ENCODE measurements around the gene C2orf81. TPM values are rescaled to one million over a fixed set of nuclear protein-coding genes. Genes with fewer than 3 reads are reported as not detected.
A peak's percentile ranks its signal among the peaks of the same experiment; 100 is the strongest.
"Not testable (repeated sequence)": the region's sequence is repeated elsewhere in the genome, so short reads cannot be mapped to it uniquely, and the experiment has no call there.

Gene C2orf81
- total RNA-seq (under 1 TPM; 0.15 to 0.46 (median 0.39) TPM), polyA plus RNA-seq (under 1 TPM; 0.06 to 0.34 (median 0.23) TPM)
- long read RNA-seq, donor 1 = 0 reads
- long read RNA-seq, donor 2 = 0 reads

- no peak for TF ChIP-seq CTCF (IDR thresholded peaks at IDR 0.05)
- DNase-seq (peak; percentile 90 to 91), ATAC-seq (peak; percentile 73 to 91 (median 82))
- intact Hi-C loops (cut with DNase I) = no loop called here
- Histone ChIP-seq H3K4me1 (no peaks in the 10 kb centered on the region), H3K9me3 (no peaks in the 10 kb centered on the region), H3K4me3 (peak within 1 kb of the TSS; percentile 65), H3K27ac (no peak within 1 kb of the TSS), H3K27me3 (ENCODE audit: insufficient read depth in 3 of 3, low read length in 2 of 3) (peaks cover 0 to 39% (median 4%) of the 10 kb centered on the region in 3 donors), H3K36me3 (ENCODE audit: insufficient read depth in 1 of 2, low read depth in 1 of 2) (no peaks in the 10 kb centered on the region)
- WGBS, 3 donors = 1% methylated on average over 52 to 57 of the region's 57 CpGs
Measured at GRCh38 chr2:74421221-74421870, at the start of gene C2orf81, which contains the start of gene WDR54. Gene C2orf81 (minus strand): TSS chr2:74421619. CDS start chr2:74421560, 59 bp downstream. Gene WDR54 (plus strand): TSS chr2:74421730. CDS start chr2:74422154, 424 bp downstream.

- peak overlapping the region; percentile 99 for H3K4me3 ChIP-seq
- H3K9me3 ChIP-seq; H3K27ac ChIP-seq; H3K27me3 ChIP-seq (ENCODE audit: insufficient read depth in 3 of 3, low read length in 2 of 3); DNase-seq; intact Hi-C loops (cut with DNase I); ATAC-seq: not testable (repeated sequence)
- peaks cover 0 to 30% of the 10 kb centered on the region in 2 donors for H3K36me3 ChIP-seq (ENCODE audit: insufficient read depth in 1 of 2, low read depth in 1 of 2)
- H3K4me1 ChIP-seq = peaks cover 22% of the 10 kb centered on the region
- 89 to 94% (median 91%) methylated on average over 12 of the region's 12 CpGs for WGBS, 3 donors
Measured at GRCh38 chr2:74470742-74471141, 49.3 kb upstream of the C2orf81 start.

- no peaks in the 10 kb centered on the region for H3K9me3 ChIP-seq
- H3K36me3 ChIP-seq (ENCODE audit: insufficient read depth in 1 of 2, low read depth in 1 of 2) = peaks cover 3 to 26% of the 10 kb centered on the region in 2 donors
- H3K27ac ChIP-seq = peak overlapping the region; percentile 84
- WGBS, 3 donors = 4 to 9% (median 5%) methylated on average over 13 of the region's 13 CpGs
- TF ChIP-seq CTCF (IDR thresholded peaks at IDR 0.05) = no peak
- H3K27me3 ChIP-seq (ENCODE audit: insufficient read depth in 3 of 3, low read length in 2 of 3) = no peaks in the 10 kb centered on the region
- peaks cover 15% of the 10 kb centered on the region for H3K4me1 ChIP-seq
- H3K4me3 ChIP-seq = peak overlapping the region; percentile 83
- DNase-seq = no peak
- ATAC-seq = peak in 2 of 4 donors; percentile 1 to 4
- intact Hi-C loops (cut with DNase I) = loop anchor here in 1 of 2 donors (10.0 kb wide), 1 partner anchor 730 kb away; the partner anchor contains the start of gene TPRKB
Measured at GRCh38 chr2:74464406-74464805, 43.0 kb upstream of the C2orf81 start.

GRCh38 chr2:74462786-74463105, 41.3 kb upstream of the C2orf81 start:
- intact Hi-C loops (cut with DNase I) = loop anchor here in 1 of 2 donors (10.0 kb wide), 1 partner anchor 728 kb away; the partner anchor contains the start of gene TPRKB
- 71 to 83% (median 76%) methylated on average over 4 of the region's 4 CpGs for WGBS, 3 donors

More at GRCh38 chr2:74462786-74463105, 41.3 kb upstream of the C2orf81 start:
- Histone ChIP-seq H3K4me3 (no peak overlapping the region), H3K36me3 (ENCODE audit: insufficient read depth in 1 of 2, low read depth in 1 of 2) (peaks cover 3 to 26% of the 10 kb centered on the region in 2 donors), H3K27ac (no peak overlapping the region), H3K4me1 (peaks cover 22% of the 10 kb centered on the region), H3K27me3 (ENCODE audit: insufficient read depth in 3 of 3, low read length in 2 of 3) (no peaks in the 10 kb centered on the region), H3K9me3 (no peaks in the 10 kb centered on the region)
- DNase-seq (no peak), ATAC-seq (no peak)
- no peak for TF ChIP-seq CTCF (IDR thresholded peaks at IDR 0.05)

Data from psoas muscle (tissue), 8 donors.